ENCODE results near the gene LRRTM4. TPM values are rescaled to one million over a fixed set of nuclear protein-coding genes. Genes with fewer than 3 reads are reported as not detected.

LRRTM4 gene
- total and polyA plus RNA-seq, 2 donors from 2014 or later: 0.19 TPM; not detected in 1

DNA sequence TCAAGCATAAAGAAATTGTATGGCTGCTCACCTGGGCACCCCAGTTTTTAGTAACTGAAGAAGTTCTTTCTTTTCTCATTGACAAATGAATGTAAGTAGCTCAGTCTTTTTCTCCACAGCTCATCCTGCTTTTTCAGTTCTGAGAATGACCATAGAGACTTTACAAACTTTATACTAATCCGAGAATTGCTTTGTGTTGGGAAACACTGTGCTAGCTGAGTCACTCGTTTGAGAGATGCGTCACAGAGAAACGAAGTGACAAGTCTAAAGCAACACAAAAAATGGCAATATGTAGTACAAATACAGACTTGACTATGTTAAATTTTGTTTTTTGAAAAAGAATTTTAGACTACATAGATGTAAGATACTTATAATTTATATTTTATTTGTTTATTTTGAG, 9.0 kb downstream of the LRRTM4 start:
- H3K27ac ChIP-seq (ENCODE audit: low read depth in 2 of 2, low read length in 2 of 2): no peak overlapping the region
- no peaks in the 10 kb centered on the region for H3K27me3 ChIP-seq (ENCODE audit: control insufficient read depth, insufficient read depth, low read length)
- H3K36me3 ChIP-seq (ENCODE audit: control insufficient read depth in 2 of 3, insufficient read depth in 3 of 3, low read length in 3 of 3): no peaks in the 10 kb centered on the region
- no peaks in the 10 kb centered on the region for H3K4me1 ChIP-seq (ENCODE audit: control insufficient read depth in 2 of 3, insufficient read depth in 2 of 3, low read depth in 1 of 3, low read length in 3 of 3)
- H3K9me3 ChIP-seq (ENCODE audit: control insufficient read depth in 2 of 3, insufficient read depth in 1 of 3, low read length in 3 of 3): no peaks in the 10 kb centered on the region
- no peak overlapping the region for H3K4me3 ChIP-seq (ENCODE audit: low read length in 3 of 3)
- intact Hi-C loops (cut with DNase I): no loop called here
- no peak for FAIRE-seq
- TF ChIP-seq, protein P1, sequence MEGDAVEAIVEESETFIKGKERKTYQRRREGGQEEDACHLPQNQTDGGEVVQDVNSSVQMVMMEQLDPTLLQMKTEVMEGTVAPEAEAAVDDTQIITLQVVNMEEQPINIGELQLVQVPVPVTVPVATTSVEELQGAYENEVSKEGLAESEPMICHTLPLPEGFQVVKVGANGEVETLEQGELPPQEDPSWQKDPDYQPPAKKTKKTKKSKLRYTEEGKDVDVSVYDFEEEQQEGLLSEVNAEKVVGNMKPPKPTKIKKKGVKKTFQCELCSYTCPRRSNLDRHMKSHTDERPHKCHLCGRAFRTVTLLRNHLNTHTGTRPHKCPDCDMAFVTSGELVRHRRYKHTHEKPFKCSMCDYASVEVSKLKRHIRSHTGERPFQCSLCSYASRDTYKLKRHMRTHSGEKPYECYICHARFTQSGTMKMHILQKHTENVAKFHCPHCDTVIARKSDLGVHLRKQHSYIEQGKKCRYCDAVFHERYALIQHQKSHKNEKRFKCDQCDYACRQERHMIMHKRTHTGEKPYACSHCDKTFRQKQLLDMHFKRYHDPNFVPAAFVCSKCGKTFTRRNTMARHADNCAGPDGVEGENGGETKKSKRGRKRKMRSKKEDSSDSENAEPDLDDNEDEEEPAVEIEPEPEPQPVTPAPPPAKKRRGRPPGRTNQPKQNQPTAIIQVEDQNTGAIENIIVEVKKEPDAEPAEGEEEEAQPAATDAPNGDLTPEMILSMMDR (IDR thresholded peaks at IDR 0.05; ENCODE audit: borderline replicate concordance, extremely low read depth, insufficient read depth): no peak
- DNase-seq: no peak
- no peak overlapping the region for H3K9ac ChIP-seq (ENCODE audit: low read length in 3 of 3)

DNA sequence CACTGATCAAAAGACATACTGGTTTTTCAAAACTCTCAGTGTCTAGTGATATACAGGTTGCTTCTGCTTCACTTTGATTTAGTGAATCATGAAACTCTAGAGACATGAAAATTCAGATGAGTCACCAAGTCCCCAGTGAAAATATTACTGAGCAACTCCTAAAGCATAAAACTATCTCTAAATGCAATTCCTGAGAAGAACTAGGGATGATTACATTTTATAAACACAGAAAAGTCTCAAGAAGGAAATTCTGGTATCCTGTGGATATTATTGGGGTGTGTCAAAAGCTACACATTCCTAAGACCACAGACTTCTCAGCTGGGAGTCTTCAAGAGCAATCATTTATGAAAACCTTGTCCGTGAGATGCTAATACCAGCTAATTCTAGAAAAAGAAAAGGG, 9.7 kb downstream of the LRRTM4 start:
- H3K4me1 ChIP-seq (ENCODE audit: control insufficient read depth in 2 of 3, insufficient read depth in 2 of 3, low read depth in 1 of 3, low read length in 3 of 3): no peaks in the 10 kb centered on the region
- H3K4me3 ChIP-seq (ENCODE audit: low read length in 3 of 3): no peak overlapping the region
- no peaks in the 10 kb centered on the region for H3K27me3 ChIP-seq (ENCODE audit: control insufficient read depth, insufficient read depth, low read length)
- no peak overlapping the region for H3K27ac ChIP-seq (ENCODE audit: low read depth in 2 of 2, low read length in 2 of 2)
- intact Hi-C loops (cut with DNase I): no loop called here
- DNase-seq (no peak), FAIRE-seq (no peak)
- TF ChIP-seq, protein P1 (IDR thresholded peaks at IDR 0.05; ENCODE audit: borderline replicate concordance, extremely low read depth, insufficient read depth): no peak
- H3K36me3 ChIP-seq (ENCODE audit: control insufficient read depth in 2 of 3, insufficient read depth in 3 of 3, low read length in 3 of 3): no peaks in the 10 kb centered on the region
- no peak overlapping the region for H3K9ac ChIP-seq (ENCODE audit: low read length in 3 of 3)
- no peaks in the 10 kb centered on the region for H3K9me3 ChIP-seq (ENCODE audit: control insufficient read depth in 2 of 3, insufficient read depth in 1 of 3, low read length in 3 of 3)

DNA sequence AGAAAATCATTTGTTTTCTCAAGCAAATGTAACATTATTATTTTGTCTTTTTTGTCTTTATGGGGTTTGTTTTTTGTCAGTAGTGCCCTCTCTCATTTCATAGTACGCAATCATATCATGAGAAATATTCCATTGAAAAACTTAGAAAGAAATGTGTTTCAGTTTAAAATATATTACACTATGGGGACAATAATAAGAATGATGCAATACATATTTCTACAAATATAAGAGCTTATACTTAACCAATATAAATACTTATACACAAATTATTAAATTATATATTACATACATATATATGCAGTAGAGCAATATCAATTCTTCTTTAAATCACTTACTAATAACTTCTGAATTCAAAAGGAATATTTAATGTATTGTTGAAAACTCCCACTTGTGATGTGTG, 13.7 kb downstream of the LRRTM4 start:
- TF ChIP-seq, protein P1 (IDR thresholded peaks at IDR 0.05; ENCODE audit: borderline replicate concordance, extremely low read depth, insufficient read depth): no peak
- intact Hi-C loops (cut with DNase I): no loop called here
- no peak for FAIRE-seq
- DNase-seq: no peak
- Histone ChIP-seq H3K27me3 (ENCODE audit: control insufficient read depth, insufficient read depth, low read length) (no peaks in the 10 kb centered on the region), H3K4me3 (ENCODE audit: low read length in 3 of 3) (no peak overlapping the region), H3K4me1 (ENCODE audit: control insufficient read depth in 2 of 3, insufficient read depth in 2 of 3, low read depth in 1 of 3, low read length in 3 of 3) (no peaks in the 10 kb centered on the region), H3K9me3 (ENCODE audit: control insufficient read depth in 2 of 3, insufficient read depth in 1 of 3, low read length in 3 of 3) (no peaks in the 10 kb centered on the region), H3K36me3 (ENCODE audit: control insufficient read depth in 2 of 3, insufficient read depth in 3 of 3, low read length in 3 of 3) (no peaks in the 10 kb centered on the region), H3K27ac (ENCODE audit: low read depth in 2 of 2, low read length in 2 of 2) (no peak overlapping the region), H3K9ac (ENCODE audit: low read length in 3 of 3) (no peak overlapping the region)

DNA sequence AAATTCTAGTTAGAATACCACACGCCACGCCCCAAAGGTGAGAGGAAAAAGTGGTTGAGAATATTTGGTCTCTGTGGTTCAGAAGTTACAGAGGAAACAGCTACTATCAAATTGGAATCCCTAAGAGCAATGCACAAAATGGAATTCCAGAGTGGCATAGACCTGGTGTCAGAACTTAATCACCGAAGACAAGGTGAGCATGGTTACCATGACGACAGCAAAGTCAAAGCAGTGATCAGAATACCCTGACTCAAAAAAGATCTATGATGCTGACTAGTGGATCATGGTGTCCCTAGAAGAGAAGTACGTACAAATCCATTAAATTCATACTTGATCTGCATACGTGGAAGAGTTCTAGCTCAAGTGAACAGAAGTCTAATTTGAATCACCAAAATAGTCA, 14.5 kb downstream of the LRRTM4 start:
- no peak for DNase-seq
- Histone ChIP-seq H3K27ac (ENCODE audit: low read depth in 2 of 2, low read length in 2 of 2) (no peak overlapping the region), H3K9me3 (ENCODE audit: control insufficient read depth in 2 of 3, insufficient read depth in 1 of 3, low read length in 3 of 3) (no peaks in the 10 kb centered on the region), H3K4me3 (ENCODE audit: low read length in 3 of 3) (no peak overlapping the region), H3K9ac (ENCODE audit: low read length in 3 of 3) (no peak overlapping the region), H3K27me3 (ENCODE audit: control insufficient read depth, insufficient read depth, low read length) (no peaks in the 10 kb centered on the region), H3K4me1 (ENCODE audit: control insufficient read depth in 2 of 3, insufficient read depth in 2 of 3, low read depth in 1 of 3, low read length in 3 of 3) (no peaks in the 10 kb centered on the region), H3K36me3 (ENCODE audit: control insufficient read depth in 2 of 3, insufficient read depth in 3 of 3, low read length in 3 of 3) (no peaks in the 10 kb centered on the region)
- FAIRE-seq: no peak
- TF ChIP-seq, protein P1 (IDR thresholded peaks at IDR 0.05; ENCODE audit: borderline replicate concordance, extremely low read depth, insufficient read depth): no peak
- intact Hi-C loops (cut with DNase I): no loop called here
